Type B pancreatic cell (in vitro differentiated cells): ENCODE measurements around the gene SMC2. TPM values are rescaled to one million over a fixed set of nuclear protein-coding genes. Genes with fewer than 3 reads are reported as not detected.

ENCODE experiments used
- DNase-seq: peaks from one replicate; pipeline ENCODE4 v3.0.0; 2021; ENCODE audit warnings: mixed read lengths; ENCODE audit not compliant: unreplicated experiment; ENCODE audit errors: extremely low spot score
- H3K27ac Mint-ChIP-seq: 2 replicates; pipeline ENCODE4 v1.8.0; 2021; ENCODE audit warnings: mild to moderate bottlenecking, mixed read lengths
- H3K27me3 Mint-ChIP-seq: 2 replicates; pipeline ENCODE4 v1.8.0; 2021; ENCODE audit warnings: mixed read lengths
- H3K36me3 Mint-ChIP-seq: 2 replicates; pipeline ENCODE4 v1.8.0; 2021; ENCODE audit warnings: mixed read lengths
- H3K4me1 Mint-ChIP-seq: one replicate; pipeline ENCODE4 v1.8.0; 2021; ENCODE audit warnings: mixed read lengths; ENCODE audit not compliant: unreplicated experiment
- H3K4me3 Mint-ChIP-seq: 2 replicates; pipeline ENCODE4 v1.8.0; 2021; ENCODE audit warnings: mild to moderate bottlenecking, mixed read lengths
- H3K9me3 Mint-ChIP-seq: 2 replicates; pipeline ENCODE4 v1.8.0; 2021; ENCODE audit warnings: mixed read lengths
- total RNA-seq: library from RNA; stranded (reverse); gene quantifications from 2 replicates; pipeline ENCODE4 v1.2.1, GENCODE V29; 2021; ENCODE audit warnings: low replicate concordance
- TF ChIP-seq, protein P1 (sequence below): fragments of 200-600 bp; sonication (generic); conservative IDR thresholded peaks from 2 replicates; pipeline ENCODE4 v1.5.0; 2021; ENCODE audit warnings: antibody characterized with exemption, mild to moderate bottlenecking

The SMC2 gene
- total RNA-seq, 1 donor from 2014 or later: 40.5 TPM

DNA sequence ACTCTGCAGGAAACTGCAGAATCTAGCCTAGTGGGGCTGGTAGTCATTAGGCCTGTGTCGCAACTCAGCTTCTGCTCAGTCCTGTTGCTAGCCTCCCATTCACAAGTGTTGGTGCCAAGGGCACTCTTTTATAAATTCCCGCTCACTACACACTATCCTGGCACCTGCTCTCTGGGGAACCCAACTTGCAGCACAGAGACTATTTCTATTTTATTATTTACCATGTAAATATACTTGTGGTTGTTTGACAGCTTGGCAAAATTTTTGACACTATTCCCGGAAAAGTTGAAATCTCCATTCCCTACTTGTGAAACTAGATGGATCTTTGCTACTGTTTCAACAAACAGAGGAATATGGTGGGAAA is 20.4 kb upstream of the SMC2 start:
- TF ChIP-seq, protein P1, sequence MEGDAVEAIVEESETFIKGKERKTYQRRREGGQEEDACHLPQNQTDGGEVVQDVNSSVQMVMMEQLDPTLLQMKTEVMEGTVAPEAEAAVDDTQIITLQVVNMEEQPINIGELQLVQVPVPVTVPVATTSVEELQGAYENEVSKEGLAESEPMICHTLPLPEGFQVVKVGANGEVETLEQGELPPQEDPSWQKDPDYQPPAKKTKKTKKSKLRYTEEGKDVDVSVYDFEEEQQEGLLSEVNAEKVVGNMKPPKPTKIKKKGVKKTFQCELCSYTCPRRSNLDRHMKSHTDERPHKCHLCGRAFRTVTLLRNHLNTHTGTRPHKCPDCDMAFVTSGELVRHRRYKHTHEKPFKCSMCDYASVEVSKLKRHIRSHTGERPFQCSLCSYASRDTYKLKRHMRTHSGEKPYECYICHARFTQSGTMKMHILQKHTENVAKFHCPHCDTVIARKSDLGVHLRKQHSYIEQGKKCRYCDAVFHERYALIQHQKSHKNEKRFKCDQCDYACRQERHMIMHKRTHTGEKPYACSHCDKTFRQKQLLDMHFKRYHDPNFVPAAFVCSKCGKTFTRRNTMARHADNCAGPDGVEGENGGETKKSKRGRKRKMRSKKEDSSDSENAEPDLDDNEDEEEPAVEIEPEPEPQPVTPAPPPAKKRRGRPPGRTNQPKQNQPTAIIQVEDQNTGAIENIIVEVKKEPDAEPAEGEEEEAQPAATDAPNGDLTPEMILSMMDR: no peak
- no peak for DNase-seq
- H3K9me3 Mint-ChIP-seq: peaks cover 5% of the 10 kb centered on the region
- H3K36me3 Mint-ChIP-seq: no peaks in the 10 kb centered on the region
- H3K4me1 Mint-ChIP-seq: no peaks in the 10 kb centered on the region
- no peak overlapping the region for H3K4me3 Mint-ChIP-seq
- H3K27ac Mint-ChIP-seq: no peak overlapping the region
- H3K27me3 Mint-ChIP-seq: no peaks in the 10 kb centered on the region

DNA sequence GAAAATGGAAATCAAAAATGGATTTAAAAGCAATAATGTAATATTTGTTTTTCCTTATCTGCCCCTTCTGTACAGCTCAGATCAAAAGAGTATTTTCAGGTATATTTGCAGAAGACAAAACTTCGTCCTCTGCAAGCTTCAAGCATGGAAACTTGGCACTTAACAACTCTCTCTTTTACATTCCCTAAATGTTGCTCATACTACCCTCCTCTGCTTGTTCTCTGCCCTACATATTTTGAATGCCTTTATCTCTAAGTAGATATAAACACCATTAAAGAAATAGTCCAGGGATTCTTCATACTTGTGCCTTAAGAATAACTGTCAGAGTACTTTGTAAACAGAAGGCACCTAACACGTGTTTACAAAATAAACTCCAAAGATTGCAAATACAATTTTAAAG is 19.2 kb upstream of the SMC2 start:
- DNase-seq: no peak
- H3K9me3 Mint-ChIP-seq: peaks cover 5% of the 10 kb centered on the region
- no peak overlapping the region for H3K4me3 Mint-ChIP-seq
- no peaks in the 10 kb centered on the region for H3K27me3 Mint-ChIP-seq
- H3K4me1 Mint-ChIP-seq: no peaks in the 10 kb centered on the region
- no peaks in the 10 kb centered on the region for H3K36me3 Mint-ChIP-seq
- H3K27ac Mint-ChIP-seq: no peak overlapping the region
- TF ChIP-seq, protein P1: no peak

DNA sequence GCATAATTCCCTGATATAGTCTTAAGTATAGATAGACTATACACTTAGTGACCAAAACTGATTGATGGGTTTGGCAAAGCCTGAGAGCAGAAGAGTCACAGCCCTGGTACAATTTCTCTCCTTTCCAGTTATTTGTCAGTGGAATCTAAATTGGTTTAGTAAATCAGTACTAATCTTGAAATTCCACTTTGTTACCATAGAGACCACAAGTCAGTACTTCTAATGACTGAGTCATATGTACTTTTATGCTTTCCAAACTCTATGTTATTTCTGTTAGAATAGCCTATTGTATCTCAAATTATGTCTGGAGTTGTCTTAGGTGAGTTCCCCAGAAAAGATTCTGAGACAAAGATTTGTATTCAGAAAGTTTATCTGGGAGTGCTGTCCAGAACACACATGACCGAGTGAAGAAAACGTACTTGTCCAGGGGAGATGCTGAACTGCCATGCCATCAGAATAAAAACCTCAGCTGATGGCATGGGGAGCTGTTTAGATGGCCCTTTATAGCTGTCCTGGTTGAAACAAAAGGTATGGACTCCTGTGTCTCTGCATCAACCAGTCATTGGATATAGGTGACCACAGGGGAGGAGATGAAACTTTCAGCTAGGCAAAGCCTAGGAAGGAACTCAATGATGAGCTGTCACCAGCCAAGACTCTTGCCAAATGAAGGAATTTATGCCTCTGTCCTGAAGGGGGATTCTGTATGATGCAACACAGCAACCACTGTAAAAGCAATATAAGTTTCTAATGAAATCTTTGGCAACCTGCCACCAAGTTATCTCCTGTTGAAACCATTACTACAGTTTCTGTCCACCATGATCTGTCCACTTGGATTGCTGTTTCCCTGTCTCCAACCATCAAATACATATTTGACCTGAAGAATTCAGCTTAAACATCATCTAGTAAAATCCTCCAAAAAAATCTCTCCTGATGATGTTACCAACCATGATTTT is 18.0 kb upstream of the SMC2 start:
- no peaks in the 10 kb centered on the region for H3K4me1 Mint-ChIP-seq
- no peaks in the 10 kb centered on the region for H3K36me3 Mint-ChIP-seq

DNA sequence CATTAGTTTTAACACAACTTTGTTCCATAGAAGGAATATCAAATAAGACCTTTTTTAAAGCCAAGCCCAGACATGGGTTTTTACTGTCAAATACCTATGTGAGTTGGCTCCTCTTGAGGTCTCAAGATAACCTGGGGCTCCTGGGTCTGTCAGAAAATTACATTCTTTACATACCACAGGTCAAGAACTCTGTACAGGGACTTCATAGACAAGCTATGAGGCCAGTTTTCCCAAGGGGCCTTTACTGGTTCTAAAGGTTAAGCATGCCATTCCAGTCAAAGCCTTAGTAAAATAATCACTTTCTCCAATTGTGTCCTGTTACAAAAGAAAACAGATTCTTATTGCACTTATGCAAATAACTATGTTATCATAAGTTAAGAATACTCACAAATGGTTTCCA is 15.5 kb upstream of the SMC2 start:
- Mint-ChIP-seq H3K27ac (no peak overlapping the region), H3K9me3 (peaks cover 5% of the 10 kb centered on the region), H3K4me1 (no peaks in the 10 kb centered on the region), H3K36me3 (no peaks in the 10 kb centered on the region), H3K27me3 (no peaks in the 10 kb centered on the region), H3K4me3 (no peak overlapping the region)
- DNase-seq: no peak
- TF ChIP-seq, protein P1: no peak

More for the DNA sequence above, 18.0 kb upstream of the SMC2 start:
- no peak overlapping the region for H3K4me3 Mint-ChIP-seq
- DNase-seq: no peak
- TF ChIP-seq, protein P1: no peak
- H3K9me3 Mint-ChIP-seq: peaks cover 5% of the 10 kb centered on the region
- no peak overlapping the region for H3K27ac Mint-ChIP-seq
- no peaks in the 10 kb centered on the region for H3K27me3 Mint-ChIP-seq

DNA sequence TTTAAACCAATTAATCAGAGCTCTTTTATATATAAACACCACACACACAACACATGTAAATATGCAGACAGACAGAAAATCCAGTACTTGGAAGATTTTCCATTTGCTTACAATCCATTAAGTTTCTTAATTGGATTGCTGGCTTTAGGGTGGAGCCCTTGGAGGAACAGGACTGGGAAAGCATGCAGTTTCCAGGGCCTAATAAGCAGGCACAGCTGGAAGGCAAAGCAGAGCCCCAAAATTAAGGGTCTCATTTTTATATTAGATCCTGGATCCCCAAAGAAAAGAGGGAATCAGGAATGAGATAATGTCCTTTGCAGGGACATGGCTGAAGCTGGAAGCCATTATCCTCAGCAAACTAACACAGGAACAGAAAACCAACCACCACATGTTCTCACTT is 13.1 kb upstream of the SMC2 start:
- Mint-ChIP-seq H3K27ac (no peak overlapping the region), H3K27me3 (no peaks in the 10 kb centered on the region), H3K9me3 (peaks cover 5% of the 10 kb centered on the region), H3K4me3 (no peak overlapping the region), H3K36me3 (no peaks in the 10 kb centered on the region), H3K4me1 (no peaks in the 10 kb centered on the region)
- DNase-seq: no peak
- TF ChIP-seq, protein P1: no peak
